ENCODE data around the gene CDKAL1.

DNA sequence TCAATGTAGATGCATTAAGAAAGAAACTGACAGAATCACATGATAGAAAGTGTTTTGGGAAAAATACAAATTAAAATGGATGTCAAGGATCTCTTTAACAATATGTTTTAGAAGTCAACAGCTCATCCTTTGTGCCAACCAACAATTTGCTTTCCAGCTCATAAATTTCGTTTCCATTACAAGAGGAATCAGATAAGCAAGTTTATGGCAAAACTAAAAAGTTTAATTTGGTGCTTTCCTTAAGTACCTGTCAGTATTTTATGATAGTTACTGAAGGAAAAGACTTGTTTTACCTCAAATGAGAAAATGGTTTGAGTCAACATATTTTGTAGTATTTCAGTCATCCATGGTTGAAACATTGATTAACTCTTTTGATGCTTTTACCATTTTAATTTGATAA lies 130.0 kb downstream of the CDKAL1 start:
- no peak for TF ChIP-seq POLR2A (IDR thresholded peaks at IDR 0.05)
- TF ChIP-seq, protein P1, sequence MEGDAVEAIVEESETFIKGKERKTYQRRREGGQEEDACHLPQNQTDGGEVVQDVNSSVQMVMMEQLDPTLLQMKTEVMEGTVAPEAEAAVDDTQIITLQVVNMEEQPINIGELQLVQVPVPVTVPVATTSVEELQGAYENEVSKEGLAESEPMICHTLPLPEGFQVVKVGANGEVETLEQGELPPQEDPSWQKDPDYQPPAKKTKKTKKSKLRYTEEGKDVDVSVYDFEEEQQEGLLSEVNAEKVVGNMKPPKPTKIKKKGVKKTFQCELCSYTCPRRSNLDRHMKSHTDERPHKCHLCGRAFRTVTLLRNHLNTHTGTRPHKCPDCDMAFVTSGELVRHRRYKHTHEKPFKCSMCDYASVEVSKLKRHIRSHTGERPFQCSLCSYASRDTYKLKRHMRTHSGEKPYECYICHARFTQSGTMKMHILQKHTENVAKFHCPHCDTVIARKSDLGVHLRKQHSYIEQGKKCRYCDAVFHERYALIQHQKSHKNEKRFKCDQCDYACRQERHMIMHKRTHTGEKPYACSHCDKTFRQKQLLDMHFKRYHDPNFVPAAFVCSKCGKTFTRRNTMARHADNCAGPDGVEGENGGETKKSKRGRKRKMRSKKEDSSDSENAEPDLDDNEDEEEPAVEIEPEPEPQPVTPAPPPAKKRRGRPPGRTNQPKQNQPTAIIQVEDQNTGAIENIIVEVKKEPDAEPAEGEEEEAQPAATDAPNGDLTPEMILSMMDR (IDR thresholded peaks at IDR 0.05): no peak

Measured in tibial nerve (tissue), 3 donors.